ENCODE measurements around the gene CFB. TPM values are rescaled to one million over a fixed set of nuclear protein-coding genes. Genes with fewer than 3 reads are reported as not detected.
"Not testable (repeated sequence)": the region's sequence is repeated elsewhere in the genome, so short reads cannot be mapped to it uniquely, and the experiment has no call there.

The CFB gene
- total RNA-seq, 3 donors from 2014 or later = 36.3 to 177 (median 130) TPM

- Histone ChIP-seq H3K9me3 (no peaks in the 10 kb centered on the region), H3K27me3 (no peaks in the 10 kb centered on the region), H3K4me1 (peaks cover 8 to 15% of the 10 kb centered on the region in 2 donors), H3K4me3 (peak overlapping the region; percentile 60 to 99 (median 73)), H3K27ac (peak overlapping the region; percentile 99), H3K36me3 (no peaks in the 10 kb centered on the region)
- intact Hi-C loops (cut with DNase I; ENCODE audit: low total_unique reads) = loop anchor here (2.0 kb wide), 1 partner anchor 70 kb away; no protein-coding TSS in a partner anchor
- TF ChIP-seq POLR2A (IDR thresholded peaks at IDR 0.05) (no peak), POLR2AphosphoS5 (IDR thresholded peaks at IDR 0.05) (no peak), CTCF (IDR thresholded peaks at IDR 0.05) (no peak)
- DNase-seq (ENCODE audit: low spot score in 2 of 2) = no peak
Observed at GRCh38 chr6:31970604-31971271, 24.8 kb downstream of the CFB start.

GRCh38 chr6:31971279-31971992, 25.5 kb downstream of the CFB start:
- no peaks in the 10 kb centered on the region for H3K9me3 ChIP-seq
- intact Hi-C loops (cut with DNase I; ENCODE audit: low total_unique reads) = loop anchor here (2.0 kb wide), 1 partner anchor 71 kb away; no protein-coding TSS in a partner anchor
- TF ChIP-seq CTCF (IDR thresholded peaks at IDR 0.05) (no peak), POLR2A (IDR thresholded peaks at IDR 0.05) (no peak), POLR2AphosphoS5 (IDR thresholded peaks at IDR 0.05) (no peak)
- H3K4me1 ChIP-seq = peaks cover 8 to 15% of the 10 kb centered on the region in 2 donors
- H3K27me3 ChIP-seq = no peaks in the 10 kb centered on the region
- H3K27ac ChIP-seq = peak overlapping the region; percentile 99
- H3K36me3 ChIP-seq = no peaks in the 10 kb centered on the region
- peak overlapping the region; percentile 60 to 99 (median 73) for H3K4me3 ChIP-seq
- DNase-seq (ENCODE audit: low spot score in 2 of 2) = no peak

- peak within 1 kb of the TSS; percentile 99 for H3K27ac ChIP-seq
- TF ChIP-seq CTCF (IDR thresholded peaks at IDR 0.05) = peak in 1 of 3 donors; percentile 13
- TF ChIP-seq POLR2A (IDR thresholded peaks at IDR 0.05) = peak; percentile 31
- TF ChIP-seq POLR2AphosphoS5 (IDR thresholded peaks at IDR 0.05) = peak; percentile 92 to 97 (median 93)
- peak within 1 kb of the TSS; percentile 60 to 99 (median 73) for H3K4me3 ChIP-seq
- peak; percentile 93 to 97 for DNase-seq (ENCODE audit: low spot score in 2 of 2)
- no peaks in the 10 kb centered on the region for H3K9me3 ChIP-seq
- H3K36me3 ChIP-seq = no peaks in the 10 kb centered on the region
- peaks cover 8 to 15% of the 10 kb centered on the region in 2 donors for H3K4me1 ChIP-seq
- intact Hi-C loops (cut with DNase I; ENCODE audit: low total_unique reads) = loop anchor here (2.0 kb wide), 1 partner anchor 71 kb away; no protein-coding TSS in a partner anchor
- H3K27me3 ChIP-seq = no peaks in the 10 kb centered on the region
Observed at GRCh38 chr6:31971993-31972708, 26.3 kb downstream of the CFB start, which contains the start of gene DXO. DXO (minus strand) TSS chr6:31972138; CDS start chr6:31971675, 463 bp downstream.

GRCh38 chr6:31972709-31973350, 26.9 kb downstream of the CFB start:
- Histone ChIP-seq H3K27ac (peak overlapping the region; percentile 99), H3K36me3 (no peaks in the 10 kb centered on the region), H3K4me1 (peaks cover 8 to 15% of the 10 kb centered on the region in 2 donors), H3K9me3 (no peaks in the 10 kb centered on the region), H3K4me3 (peak overlapping the region; percentile 60 to 99 (median 73)), H3K27me3 (no peaks in the 10 kb centered on the region)
- intact Hi-C loops (cut with DNase I; ENCODE audit: low total_unique reads) = no loop called here
- DNase-seq (ENCODE audit: low spot score in 2 of 2) = no peak
- TF ChIP-seq POLR2A (IDR thresholded peaks at IDR 0.05) (no peak), POLR2AphosphoS5 (IDR thresholded peaks at IDR 0.05) (no peak)

- DNase-seq (ENCODE audit: low spot score in 2 of 2); intact Hi-C loops (cut with DNase I; ENCODE audit: low total_unique reads); H3K36me3 ChIP-seq: not testable (repeated sequence)
Observed at GRCh38 chr6:31976065-31976464, 30.2 kb downstream of the CFB start.

More at GRCh38 chr6:31976065-31976464, 30.2 kb downstream of the CFB start:
- H3K27me3 ChIP-seq, H3K4me3 ChIP-seq, H3K9me3 ChIP-seq, H3K27ac ChIP-seq: not testable (repeated sequence)
- peaks cover 7 to 11% of the 10 kb centered on the region in 2 donors for H3K4me1 ChIP-seq
